SK-N-SH (cell line): ENCODE measurements around the gene CARTPT. TPM values are rescaled to one million over a fixed set of nuclear protein-coding genes. Genes with fewer than 3 reads are reported as not detected.

ENCODE experiments used
- CTCF ChIA-PET: fragments of 300-600, 350-600 bp; formaldehyde crosslinking; extraction: SDS; loops from one replicate; lab custom pipeline; 2021; lab: Yijun Ruan, JAX
- POLR2A ChIA-PET: fragments of 350-600 bp; sonication (Branson Sonifier 250); formaldehyde crosslinking; extraction: SDS; loops from one replicate; lab custom pipeline; 2020; ENCODE audit warnings: antibody characterized with exemption, inconsistent platforms; lab: Yijun Ruan, JAX
- DNase-seq: peaks from one replicate; pipeline ENCODE4 v3.0.0; 2012
- H2AFZ ChIP-seq: fragments of 200-600 bp; sonication (generic); 2 replicates; pipeline ENCODE4 v1.8.1; 2016; ENCODE audit warnings: antibody characterized with exemption, mild to moderate bottlenecking, low read depth
- H3F3A ChIP-seq: fragments of 200-600 bp; sonication (generic); replicated peaks from 2 replicates; pipeline ENCODE3; 2016; ENCODE audit warnings: antibody characterized with exemption, mild to moderate bottlenecking; ENCODE audit not compliant: insufficient read depth
- H3K27ac ChIP-seq, 2 experiments: fragments of 200-500 bp in 1 of 2; fragments of 200-600 bp in 1 of 2; sonication (Bioruptor generic) in 1 of 2; sonication (generic), shearing (Covaris generic) in 1 of 2; 2 replicates each; pipeline versions ENCODE4 v1.5.1 to v1.6.1; 2014 to 2016; ENCODE audit warnings: low read depth in 2 of 2, inconsistent platforms in 1 of 2, low read length in 1 of 2, mild to moderate bottlenecking in 1 of 2, mixed read lengths in 1 of 2
- H3K27me3 ChIP-seq: fragments of 200-600 bp; sonication (generic), shearing (Covaris generic); 2 replicates; pipeline ENCODE4 v1.6.1; 2016; ENCODE audit warnings: mixed run types; ENCODE audit not compliant: insufficient read depth
- H3K36me3 ChIP-seq, 2 experiments: fragments of 200-500 bp in 1 of 2; fragments of 200-600 bp in 1 of 2; sonication (Bioruptor generic) in 1 of 2; sonication (generic) in 1 of 2; replicated peaks in 1 of 2; 2 replicates each; pipeline versions ENCODE3 to v1.5.1; 2014 to 2016; ENCODE audit warnings: low read length in 1 of 2, mild to moderate bottlenecking in 1 of 2; ENCODE audit not compliant: insufficient read depth in 2 of 2, control insufficient read depth in 1 of 2
- H3K4me1 ChIP-seq, 2 experiments: fragments of 200-500 bp in 1 of 2; fragments of 200-600 bp in 1 of 2; sonication (Bioruptor generic) in 1 of 2; sonication (generic), shearing (Covaris generic) in 1 of 2; 2 replicates each; pipeline versions ENCODE4 v1.5.1 to v1.6.1; 2014 to 2016; ENCODE audit warnings: low read depth in 1 of 2, low read length in 1 of 2, mixed run types in 1 of 2; ENCODE audit not compliant: insufficient read depth in 2 of 2, control insufficient read depth in 1 of 2
- H3K4me2 ChIP-seq: fragments of 200-600 bp; sonication (generic), shearing (Covaris generic); 2 replicates; pipeline ENCODE4 v1.6.1; 2017; ENCODE audit warnings: mixed run types
- H3K4me3 ChIP-seq, 2 experiments: fragments of 200-500 bp in 1 of 2; fragments of 200-600 bp in 1 of 2; sonication (Bioruptor generic) in 1 of 2; sonication (generic), shearing (Covaris generic) in 1 of 2; 2 replicates each; pipeline versions ENCODE4 v1.5.1 to v1.8.1; 2014 to 2016; ENCODE audit warnings: low read depth in 2 of 2, inconsistent platforms in 1 of 2, low read length in 1 of 2, mild to moderate bottlenecking in 1 of 2, mixed read lengths in 1 of 2, moderate library complexity in 1 of 2
- H3K79me2 ChIP-seq: fragments of 200-600 bp; sonication (generic); 2 replicates; pipeline ENCODE4 v1.8.1; 2017; ENCODE audit warnings: mild to moderate bottlenecking; ENCODE audit not compliant: insufficient read depth
- H3K9ac ChIP-seq: fragments of 200-600 bp; sonication (generic); 2 replicates; pipeline ENCODE4 v1.6.1; 2017; ENCODE audit warnings: mixed run types
- H3K9me2 ChIP-seq: fragments of 200-600 bp; sonication (generic); 2 replicates; pipeline ENCODE4 v1.6.1; 2017; ENCODE audit warnings: mixed run types
- H3K9me3 ChIP-seq: fragments of 200-600 bp; sonication (generic); 2 replicates; pipeline ENCODE4 v1.6.1; 2017; ENCODE audit warnings: mixed run types, mild to moderate bottlenecking, moderate library complexity
- H4K20me1 ChIP-seq: fragments of 200-600 bp; sonication (generic); 2 replicates; pipeline ENCODE4 v1.6.1; 2017; ENCODE audit warnings: mild to moderate bottlenecking, mixed run types; ENCODE audit not compliant: insufficient read depth
- CHD2 ChIP-seq: fragments of 150-350 bp; IDR thresholded peaks from 2 replicates; pipeline ENCODE4 v1.6.1; 2018; ENCODE audit warnings: low read length; ENCODE audit not compliant: partially characterized antibody
- CTCF ChIP-seq: fragments of 200-600 bp; sonication (generic); IDR thresholded peaks from 2 replicates; pipeline ENCODE4 v1.6.1; 2017; ENCODE audit warnings: antibody characterized with exemption, mild to moderate bottlenecking, moderate library complexity
- ELF1 ChIP-seq: IDR thresholded peaks from 2 replicates; pipeline ENCODE4 v1.4.0; 2012
- FOSL2 ChIP-seq: IDR thresholded peaks from 2 replicates; pipeline ENCODE4 v1.4.0; 2012; ENCODE audit warnings: low read depth, mild to moderate bottlenecking, moderate library complexity, borderline replicate concordance
- FOXM1 ChIP-seq: IDR thresholded peaks from 2 replicates; pipeline ENCODE4 v1.4.0; 2012; ENCODE audit warnings: low read depth, mild to moderate bottlenecking
- JUND ChIP-seq: IDR thresholded peaks from 2 replicates; pipeline ENCODE4 v1.4.0; 2012
- MEF2A ChIP-seq: IDR thresholded peaks from 2 replicates; pipeline ENCODE4 v1.4.0; 2012; ENCODE audit warnings: low read depth, borderline replicate concordance
- MXI1 ChIP-seq: IDR thresholded peaks from 2 replicates; pipeline ENCODE4 v1.6.1; 2012; ENCODE audit warnings: mild to moderate bottlenecking, low read depth, low read length, improper control_type of control experiment
- NFIC ChIP-seq: IDR thresholded peaks from 2 replicates; pipeline ENCODE4 v1.4.0; 2012; ENCODE audit warnings: borderline replicate concordance
- PBX3 ChIP-seq: IDR thresholded peaks from 2 replicates; pipeline ENCODE4; 2012
- POLR2AphosphoS5 ChIP-seq: IDR thresholded peaks from 2 replicates; pipeline ENCODE4 v1.6.1; 2012; ENCODE audit warnings: low read depth, low read length
- RAD21 ChIP-seq: IDR thresholded peaks from 2 replicates; pipeline ENCODE4 v1.6.1; 2012; ENCODE audit warnings: mild to moderate bottlenecking, low read length
- REST ChIP-seq: IDR thresholded peaks from 2 replicates; pipeline ENCODE4 v1.6.1; 2012; ENCODE audit warnings: mild to moderate bottlenecking, low read depth, low read length, moderate library complexity
- RFX5 ChIP-seq: IDR thresholded peaks from 2 replicates; pipeline ENCODE4 v1.6.1; 2012; ENCODE audit warnings: mild to moderate bottlenecking, improper control_type of control experiment, low read length
- TCF12 ChIP-seq: IDR thresholded peaks from 2 replicates; pipeline ENCODE4 v1.4.0; 2012
- WGBS: methylation state at CpG from one replicate; pipeline ENCODE4 v1.1.6; 2017; ENCODE audit warnings: low lambda C conversion rate; 5-methylcytosine and 5-hydroxymethylcytosine counted together
- polyA plus RNA-seq, 3 experiments: library from polyadenylated mRNA; depleted of rRNA; stranded (reverse); fragments of >200 nt; gene quantifications; 2 replicates each; pipeline ENCODE4 v1.2.3, GENCODE V29; 2012

The CARTPT gene
- polyA plus RNA-seq, 1 of the 3 experiments (the other 2 are of a cell fraction): not detected

GRCh38 chr5:71762826-71763225, 43.8 kb downstream of the CARTPT start:
- no peak overlapping the region for H2AFZ ChIP-seq
- ChIA-PET POLR2A (no interaction called here), CTCF (interaction anchor here (1.7 kb wide), 1 partner anchor 287 kb away, joined by 5 read pairs; no protein-coding TSS in a partner anchor)
- DNase-seq: no peak
- H4K20me1 ChIP-seq: no peaks in the 10 kb centered on the region
- H3K79me2 ChIP-seq: no peaks in the 10 kb centered on the region
- 59% methylated on average over 5 of the region's 5 CpGs for WGBS
- no peaks in the 10 kb centered on the region for H3K36me3 ChIP-seq
- no peak overlapping the region for H3K4me3 ChIP-seq
- H3K4me1 ChIP-seq: peaks cover 3% of the 10 kb centered on the region in 2 experiments; a peak in 3 of 4 replicates
- H3K4me2 ChIP-seq: no peak overlapping the region
- no peaks in the 10 kb centered on the region for H3K9me3 ChIP-seq
- no peak overlapping the region for H3K9ac ChIP-seq
- no peaks in the 10 kb centered on the region for H3K27me3 ChIP-seq
- no peaks in the 10 kb centered on the region for H3K9me2 ChIP-seq
- no peak for TF ChIP-seq FOXM1
- TF ChIP-seq, all 33 proteins: peak for 0
- Histone ChIP-seq H3F3A (peaks cover under 1% of the 10 kb centered on the region), H3K27ac (no peak overlapping the region)

- Histone ChIP-seq H3K36me3 (no peaks in the 10 kb centered on the region), H3K27me3 (no peaks in the 10 kb centered on the region), H3K9ac (no peak overlapping the region), H3F3A (peaks cover 5% of the 10 kb centered on the region), H3K4me1 (peaks cover 7 to 10% of the 10 kb centered on the region in 2 experiments; a peak in 3 of 4 replicates), H3K9me3 (no peaks in the 10 kb centered on the region), H4K20me1 (no peaks in the 10 kb centered on the region), H3K4me2 (peak overlapping the region; percentile 44), H3K79me2 (no peaks in the 10 kb centered on the region), H3K27ac (peak overlapping the region in 1 of 2 experiments; percentile 23; a peak in 1 of 4 replicates), H3K4me3 (no peak overlapping the region), H2AFZ (no peak overlapping the region), H3K9me2 (no peaks in the 10 kb centered on the region)
- no peak for DNase-seq
- ChIA-PET POLR2A (no interaction called here), CTCF (interaction anchor here (1.1 to 4.9 kb wide), 2 partner anchors 11 to 479 kb away, joined by 3 to 46 read pairs; no protein-coding TSS in a partner anchor)
- TF ChIP-seq MXI1: no peak
- TF ChIP-seq RAD21: no peak
- peak; percentile 49; the same call in 1 of the 2 replicates for TF ChIP-seq NFIC
- no peak for TF ChIP-seq ELF1
- TF ChIP-seq PBX3: peak; percentile 77
- TF ChIP-seq TCF12: peak; percentile 25; the same call in 1 of the 2 replicates
- TF ChIP-seq REST: no peak
- no peak for TF ChIP-seq RFX5
- peak; percentile 96 for TF ChIP-seq MEF2A
- TF ChIP-seq CHD2: no peak
- peak; percentile 32; the same call in 1 of the 2 replicates for TF ChIP-seq JUND
- no peak for TF ChIP-seq POLR2AphosphoS5
- no peak for TF ChIP-seq CTCF
- peak; percentile 52; the same call in 1 of the 2 replicates for TF ChIP-seq FOSL2
Measured at GRCh38 chr5:71767661-71768060, 48.6 kb downstream of the CARTPT start.
